GM23248 (cell line): ENCODE data around the gene TBC1D22A.

Source experiments
- EZH2 ChIP-seq: fragments of 200-600 bp; sonication (generic); IDR thresholded peaks from 2 replicates; pipeline ENCODE4 v1.6.1; 2018; ENCODE audit warnings: antibody characterized with exemption, mild to moderate bottlenecking; ENCODE audit not compliant: insufficient read depth, poor library complexity, severe bottlenecking
- EZH2phosphoT487 ChIP-seq: fragments of 200-600 bp; sonication (generic); IDR thresholded peaks from 2 replicates; pipeline ENCODE4 v1.6.1; 2018; ENCODE audit warnings: antibody characterized with exemption, moderate library complexity, mild to moderate bottlenecking, low read depth; ENCODE audit not compliant: insufficient read depth

- TF ChIP-seq EZH2 (no peak), EZH2phosphoT487 (no peak)
Observed at GRCh38 chr22:46946383-46946962, 184.0 kb downstream of the TBC1D22A start.
